IPS DF 19.7 (cell line): ENCODE measurements around the gene IFNA17.
"Not testable (repeated sequence)": the region's sequence is repeated elsewhere in the genome, so short reads cannot be mapped to it uniquely, and the experiment has no call there.

Source experiments
- DNase-seq: peaks from one replicate; pipeline ENCODE4 v3.0.0-alpha.2; 2013; ENCODE audit warnings: low read depth, low spot score

IFNA17 gene

DNA sequence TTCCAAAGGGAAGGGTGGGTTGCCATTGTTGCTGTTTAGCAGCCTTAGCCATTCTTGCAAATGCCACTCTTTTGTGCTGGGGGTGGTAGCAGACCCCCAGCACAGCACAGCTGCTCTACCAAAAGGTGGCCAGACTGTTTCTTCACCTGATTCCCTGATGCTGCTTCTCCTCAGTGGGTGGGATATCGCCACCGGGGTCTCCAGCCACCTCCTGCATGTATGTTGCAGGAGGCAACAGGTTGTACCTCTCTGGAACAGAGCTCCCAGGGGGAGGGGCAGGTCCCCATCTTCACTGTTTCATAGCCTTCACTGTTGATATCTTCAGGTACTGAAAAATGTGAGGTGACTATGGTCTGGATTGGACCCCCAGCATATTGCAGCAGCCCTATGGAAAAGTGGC lies 17.2 kb downstream of the IFNA17 start:
- not testable (repeated sequence) for DNase-seq

DNA sequence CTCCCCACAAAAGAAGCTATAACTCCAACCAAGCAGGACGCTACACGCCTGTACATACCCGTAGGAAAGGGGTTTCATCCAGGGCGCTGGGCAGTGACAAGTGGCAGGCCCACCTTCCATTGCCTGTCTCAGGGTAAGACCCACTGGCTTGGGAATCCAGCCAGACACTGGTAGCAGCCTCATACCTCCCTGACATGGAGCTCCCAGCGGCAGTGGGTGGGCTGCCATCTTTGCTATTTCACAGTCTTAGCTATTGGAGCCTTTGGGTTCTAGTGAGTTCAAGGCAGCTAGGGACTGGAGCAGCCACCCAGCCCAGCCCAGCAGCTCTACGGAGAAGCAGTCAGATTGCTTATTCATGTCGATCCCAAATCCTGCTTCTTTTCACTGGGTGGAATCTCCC lies 17.7 kb downstream of the IFNA17 start:
- DNase-seq, result no peak

DNA sequence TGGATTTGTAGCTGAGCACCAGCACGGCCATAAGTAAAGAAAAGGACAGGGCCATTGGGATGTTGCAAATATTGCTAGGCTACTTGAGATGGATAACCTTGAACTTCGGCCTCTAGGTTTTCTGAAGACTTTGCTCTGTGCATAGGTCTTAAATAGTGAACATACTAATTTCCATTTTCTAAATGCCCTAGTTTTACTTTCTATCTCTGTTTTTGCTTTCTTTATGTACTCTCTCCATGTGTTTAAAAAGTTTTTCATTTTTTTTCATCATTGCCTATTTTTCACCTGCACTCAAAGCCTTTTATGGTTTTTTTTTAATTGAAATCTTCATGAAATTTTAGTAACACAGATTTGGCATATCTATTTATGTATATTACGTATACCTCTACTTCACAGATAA lies 21.0 kb downstream of the IFNA17 start, which contains the start of gene IFNA10:
Gene IFNA10 (minus strand): TSS at position 101 of the 400 bp plus-strand sequence. CDS start 46 bp downstream, at position 55.
- DNase-seq, result not testable (repeated sequence)

DNA sequence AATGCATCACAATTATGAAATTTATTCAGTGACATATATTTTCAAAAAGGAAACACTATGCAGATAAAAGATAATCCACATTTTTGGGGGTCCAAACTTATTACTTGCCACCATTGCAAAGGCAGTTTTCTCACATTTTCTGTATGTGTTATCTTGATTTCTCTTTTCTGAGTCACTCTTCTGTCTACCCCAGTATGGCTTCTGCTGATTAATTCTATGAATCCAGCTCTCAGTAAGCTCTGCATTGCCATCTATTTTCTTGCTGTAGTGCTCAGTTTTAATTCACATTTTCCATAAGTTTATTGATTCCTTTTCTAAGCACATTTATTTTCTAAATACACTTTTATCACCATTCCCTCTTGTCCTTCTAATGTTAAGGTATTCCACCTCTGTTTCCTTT lies 22.8 kb downstream of the IFNA17 start:
- no peak for DNase-seq

DNA sequence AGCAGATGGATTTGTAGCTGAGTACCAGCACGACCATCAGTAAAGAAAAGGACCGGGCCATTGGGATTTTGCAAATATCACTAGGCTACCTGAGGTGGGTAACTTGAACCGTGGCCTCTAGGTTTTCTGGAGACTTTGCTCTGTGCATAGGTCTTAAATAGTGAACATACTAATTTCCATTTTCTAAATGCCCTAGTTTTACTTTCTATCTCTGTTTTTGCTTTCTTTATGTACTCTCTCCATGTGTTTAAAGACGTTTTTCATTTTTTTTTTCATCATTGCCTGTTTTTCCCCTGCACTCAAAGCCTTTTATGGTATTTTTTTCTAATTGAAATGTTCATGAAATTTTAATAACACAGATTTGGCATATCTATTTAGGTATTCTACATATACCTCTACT lies 25.9 kb downstream of the IFNA17 start, which contains the start of gene IFNA7:
Gene IFNA7 (minus strand): TSS at position 101 of the 400 bp plus-strand sequence. CDS start 40 bp downstream, at position 61.
- DNase-seq, result not testable (repeated sequence)

DNA sequence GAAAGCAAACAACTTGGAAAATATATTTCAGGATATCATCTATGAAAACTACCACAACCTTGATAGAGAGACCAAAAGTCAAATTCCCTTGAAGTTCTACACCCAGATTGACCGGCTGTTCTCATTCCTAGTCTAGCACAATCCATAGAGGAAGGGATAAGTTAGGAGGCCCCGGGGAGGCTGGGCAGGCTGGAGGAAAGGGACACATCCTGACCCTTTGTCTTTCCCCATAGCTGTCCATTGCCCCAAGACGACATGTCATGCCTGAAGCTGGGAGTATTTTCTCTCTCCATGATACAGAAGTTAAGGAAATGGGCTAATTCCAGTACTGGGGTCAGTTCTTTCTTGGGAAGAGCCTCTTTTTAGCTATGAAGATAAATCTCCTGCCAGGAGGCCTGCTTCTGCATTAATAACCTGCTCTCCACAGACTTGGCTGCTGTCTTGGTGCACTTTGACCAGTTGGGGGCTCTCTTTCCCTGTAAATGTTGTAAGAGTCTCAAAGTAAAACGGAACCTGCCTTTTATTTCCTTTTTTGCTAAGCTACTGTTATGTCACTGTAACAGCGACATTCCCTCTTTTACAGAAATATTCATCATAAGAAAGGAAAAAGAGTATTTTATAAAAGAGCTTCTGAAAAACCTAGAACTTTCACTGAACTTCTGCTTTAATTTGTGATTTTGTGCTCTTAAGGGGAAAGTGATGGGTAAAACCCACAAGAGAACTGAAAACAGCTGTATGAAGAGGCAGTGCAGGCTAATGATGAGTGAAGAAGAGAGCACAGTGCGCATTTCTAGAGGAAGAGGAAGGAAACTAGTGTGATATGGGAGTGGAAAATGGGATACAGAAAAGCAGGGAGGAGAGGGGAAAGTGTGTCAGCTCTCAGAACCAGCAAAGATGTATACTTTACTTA lies 32.9 kb downstream of the IFNA17 start:
- not testable (repeated sequence) for DNase-seq

DNA sequence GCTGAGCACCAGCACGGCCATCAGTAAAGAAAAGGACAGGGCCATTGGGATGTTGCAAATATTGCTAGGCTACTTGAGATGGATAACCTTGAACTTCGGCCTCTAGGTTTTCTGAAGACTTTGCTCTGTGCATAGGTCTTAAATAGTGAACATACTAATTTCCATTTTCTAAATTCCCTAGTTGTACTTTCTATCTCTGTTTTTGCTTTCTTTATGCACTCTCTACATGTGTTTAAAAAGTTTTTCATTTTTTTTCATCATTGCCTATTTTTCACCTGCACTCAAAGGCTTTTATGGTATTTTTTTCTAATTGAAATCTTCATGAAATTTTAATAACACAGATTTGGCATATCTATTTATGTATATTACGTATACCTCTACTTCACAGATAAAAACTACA lies 40.5 kb downstream of the IFNA17 start, which contains the start of gene IFNA4:
Gene IFNA4 (minus strand): TSS at position 101 of the 400 bp plus-strand sequence. CDS start 56 bp downstream, at position 45.
- not testable (repeated sequence) for DNase-seq

DNA sequence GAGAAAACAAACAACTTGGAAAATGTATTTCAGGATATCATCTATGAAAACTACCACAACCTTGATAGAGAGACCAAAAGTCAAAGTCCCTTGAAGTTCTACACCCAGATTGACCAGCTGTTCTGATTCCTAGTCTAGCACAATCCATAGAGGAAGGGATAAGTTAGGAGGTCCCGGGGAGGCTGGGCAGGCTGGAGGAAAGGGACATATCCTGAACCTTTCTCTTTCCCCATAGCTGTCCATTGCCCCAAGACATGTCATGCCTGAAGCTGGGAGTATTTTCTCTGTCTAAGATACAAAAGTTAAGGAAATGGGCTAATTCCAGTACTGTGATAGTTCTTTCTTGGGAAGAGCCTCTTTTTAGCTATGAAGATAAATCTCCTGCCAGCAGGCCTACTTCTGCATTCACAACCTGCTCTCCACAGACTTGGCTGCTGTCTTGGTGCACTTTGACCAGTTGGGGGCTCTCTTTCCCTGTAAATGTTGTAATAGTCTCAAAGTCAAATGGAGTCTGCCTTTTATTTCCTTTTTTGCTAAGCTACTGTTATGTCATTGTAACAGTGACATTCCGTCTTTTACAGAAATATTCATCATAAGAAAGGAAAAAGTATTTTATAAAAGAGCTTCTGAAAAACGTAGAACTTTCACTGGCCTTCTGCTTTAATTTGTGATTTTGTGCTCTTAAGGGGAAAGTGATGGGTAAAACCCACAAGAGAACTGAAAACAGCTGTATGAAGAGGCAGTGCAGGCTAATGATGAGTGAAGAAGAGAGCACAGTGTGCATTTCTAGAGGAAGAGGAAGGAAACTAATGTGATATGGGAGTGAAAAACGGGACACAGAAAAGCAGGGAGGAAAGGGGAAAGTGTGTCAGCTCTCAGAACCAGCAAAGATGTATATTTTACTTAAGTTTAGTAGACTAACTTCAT lies 44.9 kb downstream of the IFNA17 start:
- not testable (repeated sequence) for DNase-seq
